Measurements from ENCODE around the gene DNAJC18.
"Not testable (repeated sequence)": the region's sequence is repeated elsewhere in the genome, so short reads cannot be mapped to it uniquely, and the experiment has no call there.

DNAJC18 gene

GRCh38 chr5:139460455-139460854 is 21.1 kb upstream of the DNAJC18 start:
- no peak for DNase-seq

GRCh38 chr5:139459451-139459934 is 20.2 kb upstream of the DNAJC18 start:
- DNase-seq = no peak

GRCh38 chr5:139458580-139459407 is 19.5 kb upstream of the DNAJC18 start:
- no peak for DNase-seq

DNA sequence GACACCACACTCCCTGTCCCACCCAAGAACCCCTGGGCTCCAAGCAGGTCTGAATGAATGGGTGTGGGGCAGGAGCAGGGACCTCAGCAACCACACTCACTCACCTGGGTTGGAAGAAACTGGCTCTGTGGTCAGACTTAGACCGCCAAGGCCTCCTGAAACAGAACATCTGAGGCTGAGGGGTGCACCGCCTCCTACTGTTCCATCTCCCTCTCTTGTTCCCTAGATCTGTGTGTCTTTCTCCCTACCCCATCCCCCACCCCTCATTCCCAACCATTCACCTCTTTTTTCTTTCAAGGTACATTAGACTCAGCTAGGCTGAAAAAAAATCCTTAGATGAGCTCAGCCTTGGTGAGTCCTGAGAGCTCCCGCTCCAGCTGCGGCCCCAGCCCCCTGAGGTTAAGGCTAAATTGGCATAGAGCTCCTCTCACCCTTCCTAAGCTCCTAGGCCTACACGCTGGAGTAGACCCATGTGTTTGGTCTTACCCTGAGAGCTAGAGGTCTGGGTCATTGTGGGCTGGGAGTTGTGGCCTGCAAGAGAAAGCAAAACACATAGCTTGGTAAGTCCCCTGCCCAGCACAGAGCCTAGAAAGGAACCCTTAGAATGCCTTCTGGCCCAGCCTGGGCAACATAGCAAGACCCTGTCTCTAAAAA is 18.5 kb upstream of the DNAJC18 start:
- DNase-seq = no peak

GRCh38 chr5:139457241-139457640 is 17.9 kb upstream of the DNAJC18 start:
- no peak for DNase-seq

DNA sequence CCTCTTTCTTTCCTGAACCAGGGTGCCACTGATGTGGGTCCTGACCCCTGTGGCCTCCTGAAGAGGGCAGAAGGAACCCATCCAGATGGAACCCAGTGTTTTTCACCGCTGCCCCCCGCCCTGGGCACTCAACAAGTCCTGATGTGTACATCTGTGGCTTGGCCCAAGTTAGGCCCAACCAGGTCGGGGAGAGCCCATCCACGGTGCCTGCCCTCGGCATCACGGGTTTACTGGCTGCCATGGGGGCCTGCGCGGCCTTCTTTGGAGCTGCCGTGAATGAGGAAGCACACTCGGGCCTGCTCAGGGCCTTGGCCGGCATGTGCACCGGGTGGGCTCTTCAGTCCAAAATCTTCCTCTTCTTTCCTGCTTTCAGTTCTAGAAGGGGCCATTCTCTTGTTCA is 17.5 kb upstream of the DNAJC18 start:
- no peak for DNase-seq

DNA sequence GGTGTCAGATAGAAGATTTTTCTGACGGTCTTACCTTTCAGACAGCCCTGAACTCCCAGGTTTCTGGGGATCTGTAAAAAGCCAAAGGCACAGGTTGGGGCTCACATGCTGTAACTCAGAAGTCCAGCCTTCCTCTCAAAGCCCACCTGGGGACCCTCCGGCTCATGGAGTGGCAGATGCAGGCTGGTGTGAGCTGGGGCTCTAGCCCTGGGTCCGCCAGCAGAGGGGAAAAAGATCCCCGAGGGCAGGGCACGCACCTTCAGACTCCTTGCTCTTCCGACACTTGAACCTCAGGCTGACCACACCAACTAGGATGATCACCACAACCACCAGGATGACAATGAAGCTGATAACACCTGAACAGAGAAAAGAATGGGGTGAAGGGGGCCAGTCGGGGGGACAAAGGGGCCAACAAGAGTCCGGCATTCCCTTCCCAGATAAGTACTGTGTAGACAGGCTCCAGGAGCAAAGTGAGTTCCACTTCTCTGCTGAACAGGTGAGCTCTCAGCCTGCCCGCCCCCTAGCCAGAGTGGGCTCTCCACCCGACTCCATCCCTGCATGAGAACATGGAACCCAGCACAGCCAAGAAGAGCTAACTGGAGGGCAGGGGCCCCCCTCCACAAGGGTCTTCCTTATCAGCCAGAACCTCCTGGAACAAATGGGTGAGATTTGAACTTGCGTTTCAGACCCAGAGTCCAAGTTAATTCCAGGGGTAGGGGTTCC is 15.4 kb upstream of the DNAJC18 start:
- no peak for DNase-seq

DNA sequence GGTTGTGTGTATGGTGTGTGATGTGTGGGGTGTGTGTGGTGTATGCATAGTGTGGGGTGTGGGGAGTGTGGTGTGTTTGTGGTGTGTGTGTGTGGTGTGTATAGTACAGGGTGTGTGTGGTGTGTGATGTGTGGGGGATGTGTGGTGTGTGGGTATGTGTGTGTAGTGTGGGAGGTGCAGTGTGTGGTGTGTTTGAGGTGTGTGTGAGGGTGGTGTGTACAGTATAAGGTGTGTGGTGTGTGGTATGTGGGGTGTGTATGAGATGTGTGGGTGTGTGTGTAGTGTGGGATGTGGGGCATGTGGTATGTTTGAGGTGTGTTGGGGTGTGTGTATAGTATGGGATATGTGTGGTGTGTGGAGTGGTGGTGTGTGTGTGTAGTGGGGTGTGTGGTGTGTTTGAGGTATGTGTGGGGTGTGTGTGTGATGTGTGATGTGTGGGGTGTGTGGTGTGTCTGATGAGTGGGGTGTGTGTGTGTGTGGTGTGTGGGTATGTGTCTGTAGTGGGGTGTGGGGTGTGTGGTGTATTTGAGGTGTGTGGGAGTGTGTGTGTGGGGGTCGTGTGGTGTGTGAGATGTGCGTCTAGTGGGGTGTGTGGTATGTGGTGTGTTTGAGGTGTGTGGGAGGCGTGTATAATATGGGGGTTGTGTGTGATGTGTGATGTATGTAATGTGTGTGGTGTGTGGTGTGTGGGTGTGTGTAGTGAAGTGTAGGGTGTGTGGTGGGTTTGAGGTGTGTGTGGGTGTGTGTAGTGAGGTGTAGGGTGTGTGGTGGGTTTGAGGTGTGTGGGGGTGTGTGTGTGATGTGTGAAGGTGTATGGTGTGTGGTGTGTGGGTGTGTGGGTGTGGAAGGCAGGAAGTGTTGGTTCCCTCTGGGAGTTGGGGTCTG is 14.6 kb upstream of the DNAJC18 start:
- DNase-seq = no peak

DNA sequence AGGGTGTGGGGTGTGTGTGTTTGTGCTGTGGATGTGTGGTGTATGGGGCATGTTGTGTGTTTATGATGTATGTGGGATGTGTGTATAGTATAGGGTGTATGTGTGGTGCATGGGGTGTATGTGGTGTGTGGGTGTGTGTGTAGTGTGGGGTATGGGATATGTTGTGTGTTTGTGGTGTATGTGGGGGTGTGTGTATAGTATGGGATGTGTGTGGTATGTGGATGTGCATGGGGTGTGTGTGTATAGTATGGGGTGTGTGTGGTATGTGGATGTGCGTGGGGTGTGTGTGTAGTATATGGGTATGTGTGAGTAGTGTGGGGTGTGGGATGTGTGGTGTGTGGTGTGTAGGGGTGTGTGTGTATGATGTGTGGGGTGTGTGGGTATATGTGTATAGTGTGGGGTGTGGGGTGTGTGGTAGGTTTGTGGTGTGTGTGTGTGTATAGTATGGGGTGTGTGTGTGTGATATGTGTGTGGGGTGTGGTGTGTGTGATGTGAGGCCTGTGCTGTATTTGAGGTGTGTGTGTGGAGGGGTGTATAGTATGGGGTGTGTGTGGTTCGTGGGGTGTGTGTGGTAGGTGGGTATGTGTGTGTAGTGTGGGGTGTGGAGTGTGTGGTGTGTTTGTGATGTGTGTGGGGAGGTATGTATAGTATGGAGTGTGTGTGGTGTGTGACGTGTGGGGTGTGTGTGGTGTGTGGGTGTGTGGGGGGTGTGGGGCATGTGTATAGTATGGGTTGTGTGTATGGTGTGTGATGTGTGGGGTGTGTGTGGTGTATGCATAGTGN is 12.7 kb upstream of the DNAJC18 start:
- DNase-seq = no peak

GRCh38 chr5:139451176-139451575 is 11.9 kb upstream of the DNAJC18 start:
- DNase-seq = no peak

DNA sequence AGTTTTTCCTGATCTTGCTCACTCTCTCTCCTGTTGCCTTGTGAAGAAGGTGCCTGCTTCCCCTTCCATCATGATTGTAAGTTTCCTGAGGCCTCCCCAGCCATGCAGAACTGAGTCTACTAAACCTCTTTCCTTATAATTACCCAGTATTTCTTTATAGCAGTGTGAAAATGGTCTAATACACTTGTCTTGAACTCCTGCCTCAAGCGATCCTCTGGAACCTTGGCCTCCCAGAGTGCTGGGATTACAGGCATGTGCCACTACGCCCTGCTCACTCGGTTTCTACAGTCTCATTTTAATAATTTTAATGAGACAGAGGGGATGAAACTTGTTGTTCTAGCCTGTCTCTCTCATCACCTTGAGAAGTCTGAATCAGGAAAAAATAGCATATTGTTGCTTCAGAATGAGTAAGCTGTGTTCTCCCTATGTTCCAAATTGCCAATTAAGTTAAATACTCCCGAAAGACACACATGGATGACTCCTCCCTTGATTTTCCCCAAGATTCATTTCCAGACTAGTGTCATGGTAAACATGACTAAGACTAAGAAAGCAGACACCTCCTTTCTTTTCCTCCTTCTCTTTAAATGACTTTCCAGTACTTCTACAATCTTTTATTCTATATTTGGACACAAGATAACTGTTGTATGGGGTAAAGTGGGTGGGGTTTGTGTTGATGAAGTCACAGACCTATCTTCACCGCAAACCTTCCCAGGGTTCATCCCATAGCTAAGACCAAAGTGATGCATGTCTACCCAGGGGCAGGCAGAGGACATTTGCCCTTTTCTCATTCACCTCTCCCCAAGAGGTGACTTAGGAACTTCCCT is 7.8 kb upstream of the DNAJC18 start:
- no peak for DNase-seq

DNA sequence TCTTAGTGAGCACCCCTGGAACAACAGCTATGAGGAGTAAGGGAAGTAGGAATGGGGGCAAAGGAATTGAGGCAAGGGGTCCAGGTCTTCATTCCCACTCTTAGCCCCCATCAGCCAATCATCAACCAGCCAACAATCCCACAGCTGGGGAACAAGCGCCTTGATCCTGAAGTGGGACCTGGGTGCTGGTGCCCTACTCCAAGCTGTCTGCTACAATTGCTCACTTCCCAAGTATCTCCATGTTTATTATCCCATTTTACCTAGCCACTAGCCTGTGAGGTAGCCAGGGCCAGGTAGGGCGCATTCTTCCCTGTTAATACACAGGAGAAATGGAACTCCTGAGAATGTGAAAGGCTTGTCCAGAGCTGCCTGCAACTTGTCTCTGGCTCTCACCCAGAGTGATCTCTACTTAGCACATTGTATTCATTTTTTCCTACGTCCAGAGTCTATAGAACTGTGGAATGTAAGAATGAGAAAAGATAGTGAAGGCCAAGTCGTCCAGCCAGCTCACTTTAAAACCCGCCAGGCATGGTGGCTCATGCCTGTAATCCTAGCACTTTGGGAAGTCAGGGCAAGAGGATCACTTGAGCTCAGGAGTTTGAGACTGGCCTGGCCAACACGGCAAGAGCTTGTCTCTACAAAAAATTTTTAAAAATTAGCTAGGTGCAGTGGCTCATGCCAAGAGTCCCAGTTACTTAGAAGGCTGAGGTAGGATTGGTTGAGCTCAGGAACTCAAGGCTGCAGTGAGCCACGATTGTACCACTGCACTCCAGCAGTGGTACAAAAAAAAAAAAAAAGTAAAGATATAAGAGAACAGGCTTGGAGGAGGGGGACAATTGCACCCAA is 6.2 kb upstream of the DNAJC18 start:
- no peak for DNase-seq

GRCh38 chr5:139443831-139444453 is 4.6 kb upstream of the DNAJC18 start:
- DNase-seq = no peak

DNA sequence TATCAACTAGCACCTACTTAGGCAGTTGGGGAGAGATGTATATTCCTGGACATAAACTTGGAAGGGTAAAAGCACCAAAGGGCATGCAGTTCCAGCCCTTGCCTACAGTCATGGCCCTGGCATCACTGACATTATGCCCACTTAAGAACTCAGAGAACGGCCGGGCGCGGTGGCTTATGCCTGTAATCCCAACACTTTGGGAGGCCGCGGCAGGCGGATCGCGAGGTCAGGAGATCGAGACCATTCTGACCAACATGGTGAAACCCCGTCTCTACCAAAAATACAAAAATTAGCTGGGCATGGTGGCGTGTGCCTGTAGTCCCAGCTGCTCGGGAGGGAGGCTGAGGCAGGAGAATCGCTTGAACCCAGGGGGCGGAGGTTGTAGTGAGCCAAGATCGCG is 1.1 kb upstream of the DNAJC18 start:
- DNase-seq = not testable (repeated sequence)

DNA sequence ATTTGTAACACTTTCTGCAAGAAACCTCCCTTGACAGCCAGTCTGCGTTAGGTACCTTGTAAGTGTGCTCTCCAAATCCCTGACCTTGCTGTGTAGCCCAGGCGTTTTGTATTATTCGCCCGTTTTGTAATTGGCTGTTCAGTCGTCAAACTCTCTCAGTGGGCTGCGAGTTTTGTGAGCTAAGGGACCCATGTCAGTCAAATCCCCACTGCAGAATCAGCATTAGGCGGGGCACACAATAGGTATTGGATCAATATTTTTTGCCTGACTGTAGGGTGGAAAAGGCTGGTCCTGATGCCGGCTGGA is 665 bp downstream of the DNAJC18 start:
- DNase-seq = no peak

DNA sequence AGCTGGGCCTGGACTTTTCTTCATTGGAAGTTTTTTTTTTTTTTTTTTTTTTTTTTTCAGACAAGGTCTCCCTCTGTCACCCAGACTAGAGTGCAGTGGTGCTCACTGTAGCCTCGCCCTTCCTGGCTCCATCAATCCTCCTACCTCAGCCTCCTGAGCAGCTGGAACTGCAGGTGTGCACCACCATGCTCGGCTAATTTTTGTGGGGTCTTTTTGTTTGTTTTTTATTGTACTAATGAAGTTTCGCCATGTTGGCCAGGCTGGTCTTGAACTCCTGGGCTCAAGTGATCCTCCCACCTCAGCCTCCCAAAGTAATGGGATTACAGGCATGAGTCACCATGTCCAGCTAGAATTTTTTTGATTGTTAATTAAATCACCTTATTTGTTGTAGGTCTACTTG is 3.6 kb downstream of the DNAJC18 start:
- no peak for DNase-seq

GRCh38 chr5:139431706-139432105 is 7.6 kb downstream of the DNAJC18 start:
- DNase-seq = no peak

- no peak for DNase-seq
These were observed 9.3 kb downstream of the DNAJC18 start for GRCh38 chr5:139430015-139430414.

DNA sequence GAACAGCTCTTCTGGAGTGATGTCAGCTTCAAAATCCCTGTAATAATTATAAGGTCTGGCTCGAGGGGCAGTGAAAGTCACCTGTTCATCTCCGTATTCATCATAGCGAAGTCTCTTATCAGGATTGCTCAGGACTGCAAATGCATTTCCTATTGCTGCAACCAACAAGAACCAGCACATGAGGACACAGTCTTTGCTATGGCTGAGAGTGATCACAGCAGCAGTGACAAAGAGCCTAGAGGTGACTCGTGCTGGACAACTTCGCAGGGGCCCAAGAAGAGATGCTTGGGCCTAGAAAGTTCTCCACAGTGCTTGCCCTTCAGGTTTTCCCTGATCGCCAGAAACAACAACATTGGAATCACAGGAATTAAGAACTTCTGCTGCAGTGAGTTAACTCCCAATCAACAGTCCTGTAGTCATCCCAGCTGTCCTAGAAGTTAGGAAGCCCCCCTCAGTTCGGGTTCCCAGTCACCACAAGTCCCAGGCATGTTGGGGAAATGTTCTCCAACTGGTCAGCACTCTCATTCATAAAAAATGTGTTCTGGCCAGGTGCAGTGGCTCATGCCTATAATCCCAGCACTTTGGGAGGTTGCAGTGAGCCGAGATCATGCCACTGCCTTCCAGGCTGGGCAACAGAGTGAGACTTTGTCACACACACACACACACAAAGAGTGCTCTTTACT is 13.0 kb downstream of the DNAJC18 start:
- no peak for DNase-seq

Measured in NCI-H1436 treated with DMSO at 0.1 percent for 48 hours (cell line).